Mesendoderm (in vitro differentiated cells): Measurements from ENCODE around the gene G0S2.

ENCODE experiments used
- DNase-seq: peaks from one replicate; pipeline ENCODE4 v3.0.0; 2013
- H2AK5ac ChIP-seq: 2 replicates; pipeline ENCODE4 v1.6.1; 2013; ENCODE audit warnings: low read length, inconsistent platforms
- H2BK120ac ChIP-seq: 2 replicates; pipeline ENCODE4 v1.6.1; 2013; ENCODE audit warnings: low read depth, mild to moderate bottlenecking, low read length, moderate library complexity, mixed read lengths
- H2BK15ac ChIP-seq: replicated peaks from 2 replicates; pipeline ENCODE4 v1.6.1; 2013; ENCODE audit warnings: low read depth, mild to moderate bottlenecking, moderate library complexity
- H2BK5ac ChIP-seq: 2 replicates; pipeline ENCODE4 v1.6.1; 2013; ENCODE audit warnings: low read length, inconsistent platforms
- H3K18ac ChIP-seq: 2 replicates; pipeline ENCODE4 v1.6.1; 2013; ENCODE audit warnings: mild to moderate bottlenecking, low read length, mixed read lengths
- H3K23ac ChIP-seq: one replicate; pipeline ENCODE4 v1.6.1; 2013; ENCODE audit warnings: low read length
- H3K27ac ChIP-seq: 2 replicates; pipeline ENCODE4 v1.5.1; 2013; ENCODE audit warnings: low read depth, mild to moderate bottlenecking, inconsistent platforms, low read length, moderate library complexity
- H3K27me3 ChIP-seq: 2 replicates; pipeline ENCODE4 v1.6.1; 2013; ENCODE audit warnings: low read length, control low read depth, mild to moderate bottlenecking, inconsistent platforms; ENCODE audit not compliant: insufficient read depth, poor library complexity
- H3K36me3 ChIP-seq: 2 replicates; pipeline ENCODE4 v1.6.1; 2013; ENCODE audit warnings: low read length, inconsistent platforms; ENCODE audit not compliant: control insufficient read depth, insufficient read depth
- H3K4ac ChIP-seq: one replicate; pipeline ENCODE4 v1.6.1; 2013; ENCODE audit warnings: low read depth, mild to moderate bottlenecking, low read length, moderate library complexity
- H3K4me1 ChIP-seq: 2 replicates; pipeline ENCODE4 v1.6.1; 2013; ENCODE audit warnings: low read depth, low read length, inconsistent platforms; ENCODE audit not compliant: control insufficient read depth
- H3K4me2 ChIP-seq: 2 replicates; pipeline ENCODE4 v1.6.1; 2013; ENCODE audit warnings: low read length
- H3K4me3 ChIP-seq: 2 replicates; pipeline ENCODE4 v1.5.1; 2013; ENCODE audit warnings: mild to moderate bottlenecking, low read length
- H3K56ac ChIP-seq: one replicate; pipeline ENCODE4 v1.6.1; 2013; ENCODE audit warnings: low read length
- H3K79me1 ChIP-seq: 2 replicates; pipeline ENCODE4 v1.6.1; 2013; ENCODE audit warnings: low read length, inconsistent platforms
- H3K79me2 ChIP-seq: 2 replicates; pipeline ENCODE4 v1.6.1; 2013; ENCODE audit warnings: mild to moderate bottlenecking, low read length; ENCODE audit not compliant: control insufficient read depth, insufficient read depth
- H3K9ac ChIP-seq: 2 replicates; pipeline ENCODE4 v1.6.1; 2013; ENCODE audit warnings: low read length, inconsistent platforms
- H4K5ac ChIP-seq: one replicate; pipeline ENCODE4 v1.6.1; 2013; ENCODE audit warnings: low read length
- H4K8ac ChIP-seq: one replicate; pipeline ENCODE4 v1.6.1; 2013; ENCODE audit warnings: low read depth, mild to moderate bottlenecking, control low read depth, low read length, moderate library complexity
- WGBS: extraction: QIAGEN DNeasy Blood & Tissue Kit; methylation state at CpG from one replicate; pipeline ENCODE4 v1.1.7; 2013; ENCODE audit warnings: low lambda C conversion rate, missing lambda C conversion rate; ENCODE audit not compliant: insufficient coverage; ENCODE audit errors: extremely low coverage; 5-methylcytosine and 5-hydroxymethylcytosine counted together

The G0S2 gene

GRCh38 chr1:209635850-209636249, 39.4 kb upstream of the G0S2 start:
- no peak overlapping the region for H2BK15ac ChIP-seq
- no CpG with 5 or more reads among the region's 5 CpGs for WGBS
- no peaks in the 10 kb centered on the region for H3K79me1 ChIP-seq
- no peak overlapping the region for H3K18ac ChIP-seq
- no peak overlapping the region for H3K4ac ChIP-seq
- no peaks in the 10 kb centered on the region for H3K27me3 ChIP-seq
- no peak overlapping the region for H3K27ac ChIP-seq
- no peak overlapping the region for H4K5ac ChIP-seq
- H3K4me2 ChIP-seq: no peak overlapping the region
- H4K8ac ChIP-seq: no peak overlapping the region
- H3K56ac ChIP-seq: no peak overlapping the region
- DNase-seq: no peak
- H3K79me2 ChIP-seq: no peaks in the 10 kb centered on the region
- H3K23ac ChIP-seq: no peak overlapping the region
- no peak overlapping the region for H2BK5ac ChIP-seq
- H3K9ac ChIP-seq: no peak overlapping the region
- no peak overlapping the region for H2BK120ac ChIP-seq
- no peaks in the 10 kb centered on the region for H3K36me3 ChIP-seq
- H3K4me3 ChIP-seq: no peak overlapping the region
- H3K4me1 ChIP-seq: no peaks in the 10 kb centered on the region
- no peak overlapping the region for H2AK5ac ChIP-seq

GRCh38 chr1:209641832-209642172, 33.4 kb upstream of the G0S2 start:
- no peaks in the 10 kb centered on the region for H3K4me1 ChIP-seq
- H3K36me3 ChIP-seq: no peaks in the 10 kb centered on the region
- no peak overlapping the region for H4K5ac ChIP-seq
- H3K27me3 ChIP-seq: no peaks in the 10 kb centered on the region
- H3K18ac ChIP-seq: no peak overlapping the region
- no peak overlapping the region for H3K4ac ChIP-seq
- H2AK5ac ChIP-seq: no peak overlapping the region
- no peak overlapping the region for H3K56ac ChIP-seq
- no peak overlapping the region for H2BK120ac ChIP-seq
- H4K8ac ChIP-seq: no peak overlapping the region
- no peak overlapping the region for H3K4me2 ChIP-seq
- WGBS: no CpG with 5 or more reads among the region's 5 CpGs
- H2BK15ac ChIP-seq: no peak overlapping the region
- no peak overlapping the region for H3K23ac ChIP-seq
- no peaks in the 10 kb centered on the region for H3K79me2 ChIP-seq
- H2BK5ac ChIP-seq: no peak overlapping the region
- no peaks in the 10 kb centered on the region for H3K79me1 ChIP-seq
- H3K9ac ChIP-seq: no peak overlapping the region
- no peak overlapping the region for H3K27ac ChIP-seq
- no peak for DNase-seq
- H3K4me3 ChIP-seq: no peak overlapping the region

GRCh38 chr1:209642816-209643215, 32.4 kb upstream of the G0S2 start:
- Histone ChIP-seq H2BK120ac (no peak overlapping the region), H3K4me3 (no peak overlapping the region), H2BK5ac (no peak overlapping the region), H4K5ac (no peak overlapping the region), H3K79me1 (no peaks in the 10 kb centered on the region), H2AK5ac (no peak overlapping the region), H3K4me2 (no peak overlapping the region), H3K4ac (no peak overlapping the region), H2BK15ac (no peak overlapping the region), H3K56ac (no peak overlapping the region), H3K27me3 (no peaks in the 10 kb centered on the region), H3K36me3 (no peaks in the 10 kb centered on the region), H3K9ac (no peak overlapping the region), H4K8ac (no peak overlapping the region), H3K79me2 (no peaks in the 10 kb centered on the region), H3K4me1 (no peaks in the 10 kb centered on the region), H3K18ac (no peak overlapping the region), H3K27ac (no peak overlapping the region), H3K23ac (no peak overlapping the region)
- DNase-seq: no peak
- no CpG with 5 or more reads among the region's 3 CpGs for WGBS

- Histone ChIP-seq H3K27ac (no peak overlapping the region), H3K4me2 (no peak overlapping the region), H3K4me1 (no peaks in the 10 kb centered on the region), H3K4ac (no peak overlapping the region), H2BK5ac (no peak overlapping the region), H3K23ac (no peak overlapping the region), H3K18ac (no peak overlapping the region), H4K8ac (no peak overlapping the region), H3K79me2 (no peaks in the 10 kb centered on the region), H3K56ac (no peak overlapping the region), H3K27me3 (no peaks in the 10 kb centered on the region), H3K4me3 (no peak overlapping the region), H3K9ac (no peak overlapping the region), H3K36me3 (no peaks in the 10 kb centered on the region), H3K79me1 (no peaks in the 10 kb centered on the region), H4K5ac (no peak overlapping the region), H2BK120ac (no peak overlapping the region), H2BK15ac (no peak overlapping the region), H2AK5ac (no peak overlapping the region)
- no peak for DNase-seq
- no CpG with 5 or more reads among the region's 2 CpGs for WGBS
Measured at GRCh38 chr1:209643285-209644020, 31.8 kb upstream of the G0S2 start.

- no peaks in the 10 kb centered on the region for H3K79me2 ChIP-seq
- H3K27ac ChIP-seq: no peak overlapping the region
- no peaks in the 10 kb centered on the region for H3K36me3 ChIP-seq
- DNase-seq: no peak
- no peak overlapping the region for H3K18ac ChIP-seq
- H2BK15ac ChIP-seq: no peak overlapping the region
- H2BK120ac ChIP-seq: no peak overlapping the region
- H3K4me1 ChIP-seq: no peaks in the 10 kb centered on the region
- H3K4me2 ChIP-seq: no peak overlapping the region
- no peaks in the 10 kb centered on the region for H3K27me3 ChIP-seq
- no peak overlapping the region for H3K56ac ChIP-seq
- H2AK5ac ChIP-seq: no peak overlapping the region
- no peak overlapping the region for H3K9ac ChIP-seq
- H4K5ac ChIP-seq: no peak overlapping the region
- H2BK5ac ChIP-seq: no peak overlapping the region
- no peak overlapping the region for H4K8ac ChIP-seq
- H3K23ac ChIP-seq: no peak overlapping the region
- H3K79me1 ChIP-seq: no peaks in the 10 kb centered on the region
- no peak overlapping the region for H3K4me3 ChIP-seq
- no peak overlapping the region for H3K4ac ChIP-seq
- WGBS: no CpG with 5 or more reads among the region's 16 CpGs
Measured at GRCh38 chr1:209645574-209646452, 29.4 kb upstream of the G0S2 start.
